ENCODE measurements around the gene CGRRF1.

DNA sequence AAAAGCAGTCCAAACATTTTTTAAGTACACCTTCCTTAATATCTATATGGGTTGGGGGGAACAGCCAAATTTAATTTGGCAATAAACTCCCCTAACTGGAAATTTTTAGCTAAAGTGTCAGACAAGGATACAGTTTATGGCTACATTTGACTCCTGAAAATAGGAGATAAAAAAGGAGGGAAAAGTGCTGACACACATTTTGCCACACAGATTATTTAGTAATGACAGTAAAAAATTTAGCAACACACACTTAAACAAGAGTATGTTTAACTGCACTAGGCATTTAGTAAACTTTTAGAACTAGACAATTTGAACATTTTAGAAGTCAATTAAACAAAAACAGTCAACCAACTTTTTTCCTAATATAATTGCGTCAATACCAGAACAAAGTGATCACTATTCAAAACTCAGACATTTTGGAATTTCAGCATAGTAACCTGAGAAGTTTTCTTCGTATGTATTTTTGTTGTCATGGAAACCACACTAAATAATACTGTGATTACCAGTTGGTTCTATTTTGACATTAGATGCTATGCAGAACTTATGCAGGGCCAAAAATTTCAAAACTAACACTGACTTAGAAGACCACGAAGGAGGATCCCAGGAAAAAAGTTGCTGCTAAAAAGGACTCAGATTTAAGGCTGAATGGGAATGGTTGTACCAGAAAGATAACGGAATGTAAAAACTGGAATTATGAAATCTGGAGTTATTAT is 34.4 kb upstream of the CGRRF1 start:
- TF ChIP-seq, protein P1, sequence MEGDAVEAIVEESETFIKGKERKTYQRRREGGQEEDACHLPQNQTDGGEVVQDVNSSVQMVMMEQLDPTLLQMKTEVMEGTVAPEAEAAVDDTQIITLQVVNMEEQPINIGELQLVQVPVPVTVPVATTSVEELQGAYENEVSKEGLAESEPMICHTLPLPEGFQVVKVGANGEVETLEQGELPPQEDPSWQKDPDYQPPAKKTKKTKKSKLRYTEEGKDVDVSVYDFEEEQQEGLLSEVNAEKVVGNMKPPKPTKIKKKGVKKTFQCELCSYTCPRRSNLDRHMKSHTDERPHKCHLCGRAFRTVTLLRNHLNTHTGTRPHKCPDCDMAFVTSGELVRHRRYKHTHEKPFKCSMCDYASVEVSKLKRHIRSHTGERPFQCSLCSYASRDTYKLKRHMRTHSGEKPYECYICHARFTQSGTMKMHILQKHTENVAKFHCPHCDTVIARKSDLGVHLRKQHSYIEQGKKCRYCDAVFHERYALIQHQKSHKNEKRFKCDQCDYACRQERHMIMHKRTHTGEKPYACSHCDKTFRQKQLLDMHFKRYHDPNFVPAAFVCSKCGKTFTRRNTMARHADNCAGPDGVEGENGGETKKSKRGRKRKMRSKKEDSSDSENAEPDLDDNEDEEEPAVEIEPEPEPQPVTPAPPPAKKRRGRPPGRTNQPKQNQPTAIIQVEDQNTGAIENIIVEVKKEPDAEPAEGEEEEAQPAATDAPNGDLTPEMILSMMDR (conservative IDR thresholded peaks at IDR 0.05; ENCODE audit: low read depth, low read length) = no peak
- TF ChIP-seq EZH2 (IDR thresholded peaks at IDR 0.05; ENCODE audit: borderline replicate concordance, low read depth, low read length, poor library complexity, severe bottlenecking) = no peak

All from A673 (cell line).